CD14-positive monocyte (primary cell): ENCODE data around the gene GLS2. TPM values are rescaled to one million over a fixed set of nuclear protein-coding genes. Genes with fewer than 3 reads are reported as not detected.
A peak's percentile ranks its signal among the peaks of the same experiment; 100 is the strongest.

Experiments used
- DNase-seq, 3 donors: peaks; one replicate each; pipeline ENCODE4 v3.0.0-alpha.2; 2011 to 2022
- H2AFZ ChIP-seq: 2 replicates; pipeline ENCODE4 v1.6.0; 2012; ENCODE audit warnings: mild to moderate bottlenecking, low read depth, low read length, inconsistent platforms; ENCODE audit not compliant: insufficient read depth, poor library complexity, severe bottlenecking
- H3K27ac ChIP-seq, 2 donors: 1 replicate in 1 of 2; 2 replicates in 1 of 2; pipeline ENCODE4 v1.5.1; 2012 to 2013; ENCODE audit warnings: low read length in 2 of 2, control low read depth in 1 of 2, inconsistent platforms in 1 of 2, low read depth in 1 of 2, mild to moderate bottlenecking in 1 of 2
- H3K27me3 ChIP-seq, 2 donors: one replicate each; pipeline versions ENCODE4 v1.6.0 to v1.6.1; 2011 to 2013; ENCODE audit warnings: low read length in 2 of 2; ENCODE audit not compliant: control insufficient read depth in 2 of 2, insufficient read depth in 2 of 2
- H3K36me3 ChIP-seq, 2 donors: replicated peaks in 1 of 2; 1 replicate in 1 of 2; 2 replicates in 1 of 2; pipeline versions ENCODE4 v1.5.1 to v1.6.1; 2012 to 2013; ENCODE audit warnings: low read length in 2 of 2, control low read depth in 1 of 2, inconsistent platforms in 1 of 2, mild to moderate bottlenecking in 1 of 2; ENCODE audit not compliant: insufficient read depth in 2 of 2, control insufficient read depth in 1 of 2
- H3K4me1 ChIP-seq, 2 donors: 1 replicate in 1 of 2; 2 replicates in 1 of 2; pipeline versions ENCODE4 v1.5.1 to v1.6.1; 2012 to 2013; ENCODE audit warnings: low read length in 2 of 2, control low read depth in 1 of 2, inconsistent platforms in 1 of 2, mild to moderate bottlenecking in 1 of 2, moderate library complexity in 1 of 2; ENCODE audit not compliant: insufficient read depth in 2 of 2, control insufficient read depth in 1 of 2
- H3K4me2 ChIP-seq: replicated peaks from 2 replicates; pipeline ENCODE3; 2012; ENCODE audit warnings: low read length, moderate library complexity, mild to moderate bottlenecking; ENCODE audit not compliant: poor library complexity, severe bottlenecking; ENCODE audit errors: extremely low read depth
- H3K4me3 ChIP-seq, 3 experiments: fragments of 200-600 bp in 1 of 3; sonication (generic) in 1 of 3; replicated peaks in 1 of 3; 1 replicate in 2 of 3; 2 replicates in 1 of 3; pipeline ENCODE4 v1.5.1; 2011 to 2013; ENCODE audit warnings: low read length in 3 of 3, mild to moderate bottlenecking in 3 of 3, control low read depth in 2 of 3, low read depth in 2 of 3, inconsistent platforms in 1 of 3, moderate library complexity in 1 of 3
- H3K79me2 ChIP-seq: 2 replicates; pipeline ENCODE4 v1.6.0; 2012; ENCODE audit warnings: mild to moderate bottlenecking, control low read depth, inconsistent platforms, low read length, moderate library complexity; ENCODE audit not compliant: insufficient read depth
- H3K9ac ChIP-seq: 2 replicates; pipeline ENCODE4 v1.6.0; 2017; ENCODE audit warnings: low read length, mild to moderate bottlenecking; ENCODE audit not compliant: insufficient read depth, poor library complexity, severe bottlenecking
- H3K9me3 ChIP-seq, 2 donors: replicated peaks in 1 of 2; 1 replicate in 1 of 2; 2 replicates in 1 of 2; pipeline versions ENCODE4 v1.5.1 to v1.6.1; 2012 to 2013; ENCODE audit warnings: low read length in 2 of 2, control low read depth in 1 of 2; ENCODE audit not compliant: control insufficient read depth in 1 of 2, insufficient read depth in 1 of 2
- H4K20me1 ChIP-seq: 2 replicates; pipeline ENCODE4 v1.6.0; 2012; ENCODE audit warnings: mild to moderate bottlenecking, low read length, control low read depth, moderate library complexity; ENCODE audit not compliant: insufficient read depth
- H3K27ac Mint-ChIP-seq, 7 donors: one replicate each; pipeline ENCODE4 v1.8.0; 2020; ENCODE audit warnings: mild to moderate bottlenecking in 7 of 7, mixed read lengths in 7 of 7, moderate library complexity in 6 of 7, inconsistent platforms in 2 of 7
- H3K27me3 Mint-ChIP-seq, 3 donors: one replicate each; pipeline ENCODE4 v1.8.0; 2021 to 2022; ENCODE audit warnings: low read depth in 3 of 3, mild to moderate bottlenecking in 3 of 3, mixed read lengths in 3 of 3, moderate library complexity in 3 of 3, inconsistent platforms in 1 of 3
- H3K36me3 Mint-ChIP-seq, 2 donors: one replicate each; pipeline ENCODE4 v1.8.0; 2020; ENCODE audit warnings: mixed read lengths in 2 of 2, inconsistent platforms in 1 of 2, mild to moderate bottlenecking in 1 of 2
- H3K4me1 Mint-ChIP-seq: one replicate; pipeline ENCODE4 v1.8.0; 2020; ENCODE audit warnings: mild to moderate bottlenecking, mixed read lengths
- H3K4me3 Mint-ChIP-seq, 2 donors: one replicate each; pipeline ENCODE4 v1.8.0; 2020; ENCODE audit warnings: mild to moderate bottlenecking in 2 of 2, mixed read lengths in 2 of 2, moderate library complexity in 1 of 2
- H3K9me3 Mint-ChIP-seq, 7 donors: one replicate each; pipeline ENCODE4 v1.8.0; 2020 to 2022; ENCODE audit warnings: mixed read lengths in 7 of 7, mild to moderate bottlenecking in 6 of 7, moderate library complexity in 6 of 7, inconsistent platforms in 2 of 7
- WGBS: methylation state at CpG from one replicate; pipeline ENCODE4 v1.1.5; 2013; ENCODE audit warnings: missing lambda C conversion rate; ENCODE audit not compliant: insufficient coverage; 5-methylcytosine and 5-hydroxymethylcytosine counted together
- intact Hi-C, 2 donors: fragments of 100-400 bp; cut with micrococcal nuclease; formaldehyde crosslinking; loops; one replicate each; pipeline versions ENCODE4 v1.15.0 to v1.15.1; 2023
- polyA plus RNA-seq, 3 donors: library from polyadenylated mRNA; depleted of rRNA in 1 of 3; unstranded in 2 of 3; stranded (reverse) in 1 of 3; fragments of 300-500 nt in 2 of 3; fragments of >200 nt in 1 of 3; fragmentation: Illumina TruSeq in 2 of 3; gene quantifications; 1 replicate in 2 of 3; 2 replicates in 1 of 3; pipeline ENCODE4 v1.2.3, GENCODE V29; 2012 to 2021
- TF ChIP-seq, protein P1 (sequence below): fragments of 200-600 bp; IDR thresholded peaks from one replicate; pipeline ENCODE4 v1.8.0; 2022; ENCODE audit warnings: antibody characterized with exemption, mild to moderate bottlenecking

The GLS2 gene
- polyA plus RNA-seq, 3 donors = 0.04 TPM; not detected in 2

DNA sequence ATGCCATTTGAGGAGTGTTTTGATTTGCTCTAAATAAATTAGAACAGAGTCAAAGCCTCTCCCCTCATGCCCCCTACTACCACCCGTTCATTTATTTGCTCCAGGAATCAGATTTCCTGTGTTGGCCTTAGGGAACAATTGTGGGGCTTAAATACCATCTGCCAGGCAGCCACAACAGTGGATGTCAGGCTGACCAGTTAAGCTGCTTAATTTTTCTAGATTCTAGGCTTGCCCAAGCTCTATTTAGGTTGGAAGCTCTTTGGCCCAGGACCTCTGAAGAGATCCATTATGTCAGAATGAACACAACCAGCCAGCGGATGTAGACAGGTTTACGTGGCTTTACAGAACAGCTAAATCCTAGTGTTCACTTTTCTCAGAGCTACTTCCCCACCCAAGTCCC, 37.7 kb downstream of the GLS2 start:
- H3K4me1 Mint-ChIP-seq = peaks cover 21% of the 10 kb centered on the region
- H3K27ac ChIP-seq = no peak overlapping the region
- H3K4me2 ChIP-seq = peak overlapping the region; percentile 84
- H3K9me3 ChIP-seq = no peaks in the 10 kb centered on the region
- H3K4me3 ChIP-seq = peak overlapping the region in 1 of 3 experiments; percentile 96
- H2AFZ ChIP-seq = peak overlapping the region; percentile 90
- DNase-seq = no peak
- H3K36me3 ChIP-seq = no peaks in the 10 kb centered on the region
- TF ChIP-seq, protein P1, sequence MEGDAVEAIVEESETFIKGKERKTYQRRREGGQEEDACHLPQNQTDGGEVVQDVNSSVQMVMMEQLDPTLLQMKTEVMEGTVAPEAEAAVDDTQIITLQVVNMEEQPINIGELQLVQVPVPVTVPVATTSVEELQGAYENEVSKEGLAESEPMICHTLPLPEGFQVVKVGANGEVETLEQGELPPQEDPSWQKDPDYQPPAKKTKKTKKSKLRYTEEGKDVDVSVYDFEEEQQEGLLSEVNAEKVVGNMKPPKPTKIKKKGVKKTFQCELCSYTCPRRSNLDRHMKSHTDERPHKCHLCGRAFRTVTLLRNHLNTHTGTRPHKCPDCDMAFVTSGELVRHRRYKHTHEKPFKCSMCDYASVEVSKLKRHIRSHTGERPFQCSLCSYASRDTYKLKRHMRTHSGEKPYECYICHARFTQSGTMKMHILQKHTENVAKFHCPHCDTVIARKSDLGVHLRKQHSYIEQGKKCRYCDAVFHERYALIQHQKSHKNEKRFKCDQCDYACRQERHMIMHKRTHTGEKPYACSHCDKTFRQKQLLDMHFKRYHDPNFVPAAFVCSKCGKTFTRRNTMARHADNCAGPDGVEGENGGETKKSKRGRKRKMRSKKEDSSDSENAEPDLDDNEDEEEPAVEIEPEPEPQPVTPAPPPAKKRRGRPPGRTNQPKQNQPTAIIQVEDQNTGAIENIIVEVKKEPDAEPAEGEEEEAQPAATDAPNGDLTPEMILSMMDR = no peak
- H3K27me3 Mint-ChIP-seq = peaks cover 0 to 2% (median 0%) of the 10 kb centered on the region in 3 donors
- H3K9me3 Mint-ChIP-seq = peaks cover 0 to 2% (median under 1%) of the 10 kb centered on the region in 7 donors
- no peaks in the 10 kb centered on the region for H3K36me3 Mint-ChIP-seq
- H3K9ac ChIP-seq = no peak overlapping the region
- H3K4me1 ChIP-seq = peaks cover 15 to 21% of the 10 kb centered on the region in 2 donors
- H3K27ac Mint-ChIP-seq = peak overlapping the region in 1 of 7 donors; percentile 92
- H3K79me2 ChIP-seq = peaks cover 30% of the 10 kb centered on the region
- H3K4me3 Mint-ChIP-seq = no peak overlapping the region
- no peaks in the 10 kb centered on the region for H3K27me3 ChIP-seq
- H4K20me1 ChIP-seq = no peaks in the 10 kb centered on the region
- intact Hi-C loops = loop anchor here in 1 of 2 donors (10.0 kb wide), 1 partner anchor 85 kb away; the partner anchor contains the start of genes APOF and STAT2
- WGBS = 100% methylated on average over 2 of the region's 3 CpGs

DNA sequence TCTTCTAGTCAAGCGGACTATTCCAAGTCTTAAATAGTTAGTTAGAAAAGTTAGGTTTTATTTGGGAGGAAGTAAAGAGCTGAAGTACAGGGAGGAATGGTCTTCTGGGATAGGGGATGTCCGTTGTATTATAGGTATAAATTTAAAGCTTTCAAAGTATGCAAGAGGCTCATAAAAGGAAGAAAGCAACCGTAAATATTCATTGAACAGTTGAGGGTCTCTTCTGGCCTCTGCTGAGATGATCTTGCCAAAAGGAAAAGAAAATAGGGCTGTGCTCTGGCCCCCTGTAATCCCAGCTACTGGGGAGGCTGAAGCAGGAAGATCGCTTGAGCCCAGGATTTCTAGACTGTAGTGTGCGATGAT, 38.4 kb downstream of the GLS2 start:
- Histone ChIP-seq H3K9ac (peak overlapping the region; percentile 60), H3K79me2 (peaks cover 35% of the 10 kb centered on the region), H3K27me3 (no peaks in the 10 kb centered on the region), H3K4me2 (peak overlapping the region; percentile 84), H4K20me1 (no peaks in the 10 kb centered on the region), H3K27ac (peak overlapping the region; percentile 37 to 77), H3K4me1 (peaks cover 15 to 21% of the 10 kb centered on the region in 2 donors), H3K36me3 (no peaks in the 10 kb centered on the region), H2AFZ (peak overlapping the region; percentile 90), H3K4me3 (peak overlapping the region; percentile 72 to 96 (median 73)), H3K9me3 (no peaks in the 10 kb centered on the region)
- Mint-ChIP-seq H3K27me3 (peaks cover 0 to 2% (median 0%) of the 10 kb centered on the region in 3 donors), H3K4me1 (peaks cover 21% of the 10 kb centered on the region), H3K27ac (peak overlapping the region; percentile 87 to 95 (median 91)), H3K9me3 (peaks cover 0 to 4% (median 2%) of the 10 kb centered on the region in 7 donors), H3K36me3 (peaks cover 0 to 2% of the 10 kb centered on the region in 2 donors), H3K4me3 (peak overlapping the region; percentile 94 to 96)
- TF ChIP-seq, protein P1 = no peak
- 0% methylated on average over 1 of the region's 5 CpGs for WGBS
- intact Hi-C loops = no loop called here
- no peak for DNase-seq
